HPDE6-E6E7 (cell line): Measurements from ENCODE around the gene TCERG1L.
"Not testable (repeated sequence)": the region's sequence is repeated elsewhere in the genome, so short reads cannot be mapped to it uniquely, and the experiment has no call there.

Source experiments
- DNase-seq: peaks from one replicate; pipeline ENCODE4 v3.0.0; 2011; ENCODE audit warnings: missing footprints; ENCODE audit errors: extremely low spot score

Gene TCERG1L

GRCh38 chr10:131311661-131312477 is at the start of gene TCERG1L:
TCERG1L (minus strand) TSS chr10:131311721; CDS start chr10:131311635, 86 bp downstream.
- DNase-seq, result no peak

GRCh38 chr10:131358741-131359442 is 47.4 kb upstream of the TCERG1L start:
- no peak for DNase-seq

- no peak for DNase-seq
Observed at GRCh38 chr10:131356442-131356841, 44.9 kb upstream of the TCERG1L start.

GRCh38 chr10:131355881-131356280 is 44.4 kb upstream of the TCERG1L start:
- no peak for DNase-seq

GRCh38 chr10:131355056-131355455 is 43.5 kb upstream of the TCERG1L start:
- no peak for DNase-seq

GRCh38 chr10:131354380-131354779 is 42.9 kb upstream of the TCERG1L start:
- no peak for DNase-seq

GRCh38 chr10:131352765-131353290 is 41.3 kb upstream of the TCERG1L start:
- DNase-seq, result no peak

- no peak for DNase-seq
Observed at GRCh38 chr10:131350660-131351059, 39.1 kb upstream of the TCERG1L start.

- DNase-seq, result no peak
Observed at GRCh38 chr10:131350245-131350644, 38.7 kb upstream of the TCERG1L start.

- DNase-seq, result no peak
Observed at GRCh38 chr10:131346456-131346855, 34.9 kb upstream of the TCERG1L start.

GRCh38 chr10:131345691-131346090 is 34.2 kb upstream of the TCERG1L start:
- DNase-seq, result no peak

GRCh38 chr10:131344747-131345146 is 33.2 kb upstream of the TCERG1L start:
- DNase-seq, result no peak

GRCh38 chr10:131337741-131338140 is 26.2 kb upstream of the TCERG1L start:
- DNase-seq, result no peak

GRCh38 chr10:131332821-131333220 is 21.3 kb upstream of the TCERG1L start:
- no peak for DNase-seq

GRCh38 chr10:131323880-131324279 is 12.4 kb upstream of the TCERG1L start:
- no peak for DNase-seq

- no peak for DNase-seq
Observed at GRCh38 chr10:131323025-131323424, 11.5 kb upstream of the TCERG1L start.

GRCh38 chr10:131322575-131322974 is 11.1 kb upstream of the TCERG1L start:
- DNase-seq, result not testable (repeated sequence)

GRCh38 chr10:131320860-131321604 is 9.5 kb upstream of the TCERG1L start:
- no peak for DNase-seq

- DNase-seq, result no peak
Observed at GRCh38 chr10:131318814-131319213, 7.3 kb upstream of the TCERG1L start.

- DNase-seq, result no peak
Observed at GRCh38 chr10:131318291-131318690, 6.8 kb upstream of the TCERG1L start.

GRCh38 chr10:131316321-131317075 is 5.0 kb upstream of the TCERG1L start:
- DNase-seq, result no peak
